NT2/D1 (cell line): Measurements from ENCODE around the gene ALB.

Experiments
- SUZ12 ChIP-seq: IDR thresholded peaks from 2 replicates; pipeline ENCODE4 v1.6.1; 2011; ENCODE audit not compliant: insufficient read length, insufficient read depth; ENCODE audit errors: extremely low read depth
- YY1 ChIP-seq: IDR thresholded peaks from 2 replicates; pipeline ENCODE4 v1.6.1; 2011; ENCODE audit not compliant: insufficient read length, insufficient read depth
- ZNF274 ChIP-seq: IDR thresholded peaks from 2 replicates; pipeline ENCODE4 v1.6.1; 2011; ENCODE audit warnings: mild to moderate bottlenecking, low read depth, low read length

DNA sequence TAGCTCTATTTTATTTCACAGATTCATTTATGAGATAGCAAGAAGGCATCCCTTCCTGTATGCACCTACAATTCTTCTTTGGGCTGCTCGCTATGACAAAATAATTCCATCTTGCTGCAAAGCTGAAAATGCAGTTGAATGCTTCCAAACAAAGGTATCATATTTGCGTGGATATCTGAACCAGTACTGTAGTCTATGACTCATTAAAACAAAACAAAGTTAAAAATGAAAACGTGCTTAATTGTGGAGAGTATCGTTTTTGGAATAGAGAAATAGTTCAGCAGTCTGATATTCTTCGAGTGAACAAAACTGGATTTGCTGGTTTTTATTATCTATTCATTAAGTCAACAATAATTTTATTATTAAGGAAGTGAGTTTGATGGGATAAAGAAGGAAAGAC lies 38.2 kb downstream of the ALB start:
- TF ChIP-seq SUZ12: no peak
- TF ChIP-seq YY1: no peak
- no peak for TF ChIP-seq ZNF274
